ENCODE results near the gene SRRM4. TPM values are rescaled to one million over a fixed set of nuclear protein-coding genes. Genes with fewer than 3 reads are reported as not detected.

Gene SRRM4
- total RNA-seq, 2 experiments from 2014 or later: not detected

- peaks cover 3% of the 10 kb centered on the region for H3K27me3 Mint-ChIP-seq
- intact Hi-C loops (cut with micrococcal nuclease): no loop called here
- TF ChIP-seq, protein P1, sequence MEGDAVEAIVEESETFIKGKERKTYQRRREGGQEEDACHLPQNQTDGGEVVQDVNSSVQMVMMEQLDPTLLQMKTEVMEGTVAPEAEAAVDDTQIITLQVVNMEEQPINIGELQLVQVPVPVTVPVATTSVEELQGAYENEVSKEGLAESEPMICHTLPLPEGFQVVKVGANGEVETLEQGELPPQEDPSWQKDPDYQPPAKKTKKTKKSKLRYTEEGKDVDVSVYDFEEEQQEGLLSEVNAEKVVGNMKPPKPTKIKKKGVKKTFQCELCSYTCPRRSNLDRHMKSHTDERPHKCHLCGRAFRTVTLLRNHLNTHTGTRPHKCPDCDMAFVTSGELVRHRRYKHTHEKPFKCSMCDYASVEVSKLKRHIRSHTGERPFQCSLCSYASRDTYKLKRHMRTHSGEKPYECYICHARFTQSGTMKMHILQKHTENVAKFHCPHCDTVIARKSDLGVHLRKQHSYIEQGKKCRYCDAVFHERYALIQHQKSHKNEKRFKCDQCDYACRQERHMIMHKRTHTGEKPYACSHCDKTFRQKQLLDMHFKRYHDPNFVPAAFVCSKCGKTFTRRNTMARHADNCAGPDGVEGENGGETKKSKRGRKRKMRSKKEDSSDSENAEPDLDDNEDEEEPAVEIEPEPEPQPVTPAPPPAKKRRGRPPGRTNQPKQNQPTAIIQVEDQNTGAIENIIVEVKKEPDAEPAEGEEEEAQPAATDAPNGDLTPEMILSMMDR (IDR thresholded peaks at IDR 0.05): no peak
- H3K36me3 Mint-ChIP-seq (ENCODE audit: low read depth): no peaks in the 10 kb centered on the region
- ATAC-seq (no peak), DNase-seq (no peak)
- no peaks in the 10 kb centered on the region for H3K4me1 Mint-ChIP-seq (ENCODE audit: low read depth)
- no peaks in the 10 kb centered on the region for H3K9me3 Mint-ChIP-seq
- ChIA-PET CTCF (no interaction called here), POLR2A (no interaction called here)
- H3K4me3 Mint-ChIP-seq: no peak overlapping the region
- no peak overlapping the region for H3K27ac Mint-ChIP-seq
These were observed 198.1 kb downstream of the SRRM4 start for GRCh38 chr12:119179335-119180021.

GRCh38 chr12:119180380-119181040 is 199.2 kb downstream of the SRRM4 start:
- no peak for ATAC-seq

GRCh38 chr12:119181202-119181601 is 199.9 kb downstream of the SRRM4 start:
- Mint-ChIP-seq H3K36me3 (ENCODE audit: low read depth) (no peaks in the 10 kb centered on the region), H3K4me3 (no peak overlapping the region), H3K27me3 (peaks cover 3% of the 10 kb centered on the region), H3K9me3 (no peaks in the 10 kb centered on the region), H3K4me1 (ENCODE audit: low read depth) (no peaks in the 10 kb centered on the region), H3K27ac (no peak overlapping the region)
- ATAC-seq (no peak), DNase-seq (no peak)
- CTCF ChIA-PET: no interaction called here
- intact Hi-C loops (cut with micrococcal nuclease): no loop called here
- POLR2A ChIA-PET: no interaction called here
- TF ChIP-seq, protein P1 (IDR thresholded peaks at IDR 0.05): no peak

More at GRCh38 chr12:119180380-119181040, 199.2 kb downstream of the SRRM4 start:
- H3K9me3 Mint-ChIP-seq: no peaks in the 10 kb centered on the region
- ChIA-PET POLR2A (no interaction called here), CTCF (no interaction called here)
- no peak overlapping the region for H3K27ac Mint-ChIP-seq
- H3K27me3 Mint-ChIP-seq: peaks cover 3% of the 10 kb centered on the region
- H3K4me1 Mint-ChIP-seq (ENCODE audit: low read depth): no peaks in the 10 kb centered on the region
- H3K36me3 Mint-ChIP-seq (ENCODE audit: low read depth): no peaks in the 10 kb centered on the region
- H3K4me3 Mint-ChIP-seq: no peak overlapping the region
- TF ChIP-seq, protein P1 (IDR thresholded peaks at IDR 0.05): no peak
- DNase-seq: no peak
- intact Hi-C loops (cut with micrococcal nuclease): no loop called here

DNA sequence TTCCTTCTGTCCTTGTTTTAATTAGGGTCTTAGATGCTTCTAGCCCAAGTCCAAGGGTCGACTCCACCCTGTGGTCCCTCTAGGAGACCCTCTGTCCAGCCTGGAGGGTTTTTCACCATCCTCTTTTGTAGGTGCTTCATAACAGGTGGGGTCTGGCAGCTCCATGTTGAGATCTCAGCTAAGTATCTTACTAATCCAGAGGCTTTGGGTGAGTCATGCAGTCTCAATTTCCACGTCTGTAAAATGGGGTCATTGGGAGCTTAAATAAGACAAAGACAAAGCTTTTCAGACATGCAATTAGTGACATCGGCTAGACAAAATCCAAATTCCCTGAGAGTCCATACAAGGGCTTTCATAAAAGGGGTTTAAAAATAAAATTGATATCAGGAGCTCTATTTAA is 200.6 kb downstream of the SRRM4 start:
- CTCF ChIA-PET: no interaction called here

More for the DNA sequence above, 200.6 kb downstream of the SRRM4 start:
- Mint-ChIP-seq H3K9me3 (no peaks in the 10 kb centered on the region), H3K4me3 (no peak overlapping the region), H3K36me3 (ENCODE audit: low read depth) (no peaks in the 10 kb centered on the region), H3K4me1 (ENCODE audit: low read depth) (no peaks in the 10 kb centered on the region), H3K27ac (no peak overlapping the region), H3K27me3 (peaks cover 3% of the 10 kb centered on the region)
- POLR2A ChIA-PET: no interaction called here
- no peak for DNase-seq
- intact Hi-C loops (cut with micrococcal nuclease): no loop called here
- ATAC-seq: no peak
- TF ChIP-seq, protein P1 (IDR thresholded peaks at IDR 0.05): no peak

Data from activated CD8-positive, alpha-beta T cell treated with anti-CD3 and anti-CD28 coated beads for 36 hours (primary cell).